Measurements from ENCODE around the gene SYF2.
"Not testable (repeated sequence)": the region's sequence is repeated elsewhere in the genome, so short reads cannot be mapped to it uniquely, and the experiment has no call there.

SYF2 gene

DNA sequence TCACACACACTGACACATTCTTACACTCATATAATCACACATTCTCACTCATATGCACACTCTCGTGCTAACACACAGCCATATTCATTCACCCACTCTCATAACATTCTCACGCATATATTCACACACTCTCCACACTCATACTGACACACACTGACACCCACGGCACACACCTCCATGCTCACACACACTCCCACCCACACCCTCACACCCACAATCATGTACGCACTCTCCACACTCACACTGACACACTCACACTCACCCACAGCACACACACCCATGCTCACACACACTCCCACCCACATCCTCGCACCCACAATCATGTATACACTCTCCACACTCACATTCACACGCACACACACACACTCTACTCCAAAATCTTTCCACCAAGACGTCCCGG, 38.2 kb downstream of the SYF2 start:
- 97% methylated on average over 7 of the region's 8 CpGs for WGBS (ENCODE audit: insufficient coverage)
- POLR2A ChIA-PET = no interaction called here
- no peak for DNase-seq
- H3K9me3 ChIP-seq (ENCODE audit: control extremely low read depth in 1 of 5, control insufficient read depth in 4 of 5, insufficient read depth in 2 of 5, low read depth in 1 of 5, low read length in 4 of 5) = no peaks in the 10 kb centered on the region
- no peaks in the 10 kb centered on the region for H3K27me3 ChIP-seq (replicated peaks in 2 of 5; ENCODE audit: control insufficient read depth in 4 of 5, insufficient read depth in 5 of 5, low read length in 4 of 5)
- H3K4me3 ChIP-seq (ENCODE audit: control insufficient read depth in 1 of 7, extremely low read depth in 1 of 7, insufficient read depth in 4 of 7, low read depth in 2 of 7, low read length in 6 of 7) = no peak overlapping the region
- H3K27ac ChIP-seq (ENCODE audit: insufficient read depth in 1 of 2, low read depth in 1 of 2, low read length in 2 of 2, poor library complexity in 1 of 2, severe bottlenecking in 2 of 2) = no peak overlapping the region
- H3K36me3 ChIP-seq (ENCODE audit: control insufficient read depth in 4 of 4, insufficient read depth in 4 of 4, low read length in 3 of 4) = no peaks in the 10 kb centered on the region
- CTCF ChIA-PET = interaction anchor here (1.1 to 1.7 kb wide), 3 partner anchors 10 to 296 kb away, joined by 3 to 8 read pairs (median 3); no protein-coding TSS in a partner anchor
- H3K4me1 ChIP-seq (ENCODE audit: control extremely low read depth in 1 of 4, control insufficient read depth in 4 of 4, insufficient read depth in 4 of 4, low read length in 3 of 4) = peaks cover 0 to 24% (median 20%) of the 10 kb centered on the region in 4 experiments

DNA sequence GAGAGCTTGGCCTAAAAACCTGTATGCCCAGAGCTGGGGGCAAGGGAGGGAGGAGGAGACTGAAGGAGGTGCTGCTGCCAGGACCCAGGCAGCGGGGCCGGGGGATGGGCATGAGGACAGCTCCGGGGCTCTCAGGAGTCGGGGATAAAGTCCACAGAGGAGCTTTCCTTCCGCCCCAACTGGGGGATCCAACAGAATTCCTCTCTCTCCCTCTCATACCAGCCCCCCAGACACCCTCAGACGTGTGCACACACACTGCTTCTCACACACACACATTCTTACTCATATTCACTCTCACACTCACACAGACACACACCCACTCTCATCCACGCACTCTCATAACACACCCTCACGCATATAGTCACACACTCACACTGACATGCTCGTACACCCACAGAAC, 39.1 kb downstream of the SYF2 start:
- ChIA-PET POLR2A (no interaction called here), CTCF (interaction anchor here (1.1 kb wide), 1 partner anchor 295 kb away, joined by 3 read pairs; no protein-coding TSS in a partner anchor)
- Histone ChIP-seq H3K4me1 (ENCODE audit: control extremely low read depth in 1 of 4, control insufficient read depth in 4 of 4, insufficient read depth in 4 of 4, low read length in 3 of 4) (peaks cover 0 to 16% (median 12%) of the 10 kb centered on the region in 4 experiments), H3K27me3 (replicated peaks in 2 of 5; ENCODE audit: control insufficient read depth in 4 of 5, insufficient read depth in 5 of 5, low read length in 4 of 5) (no peaks in the 10 kb centered on the region), H3K36me3 (ENCODE audit: control insufficient read depth in 4 of 4, insufficient read depth in 4 of 4, low read length in 3 of 4) (no peaks in the 10 kb centered on the region), H3K27ac (ENCODE audit: insufficient read depth in 1 of 2, low read depth in 1 of 2, low read length in 2 of 2, poor library complexity in 1 of 2, severe bottlenecking in 2 of 2) (no peak overlapping the region), H3K9me3 (ENCODE audit: control extremely low read depth in 1 of 5, control insufficient read depth in 4 of 5, insufficient read depth in 2 of 5, low read depth in 1 of 5, low read length in 4 of 5) (no peaks in the 10 kb centered on the region), H3K4me3 (ENCODE audit: control insufficient read depth in 1 of 7, extremely low read depth in 1 of 7, insufficient read depth in 4 of 7, low read depth in 2 of 7, low read length in 6 of 7) (no peak overlapping the region)
- 92% methylated on average over 7 of the region's 9 CpGs for WGBS (ENCODE audit: insufficient coverage)
- no peak for DNase-seq

DNA sequence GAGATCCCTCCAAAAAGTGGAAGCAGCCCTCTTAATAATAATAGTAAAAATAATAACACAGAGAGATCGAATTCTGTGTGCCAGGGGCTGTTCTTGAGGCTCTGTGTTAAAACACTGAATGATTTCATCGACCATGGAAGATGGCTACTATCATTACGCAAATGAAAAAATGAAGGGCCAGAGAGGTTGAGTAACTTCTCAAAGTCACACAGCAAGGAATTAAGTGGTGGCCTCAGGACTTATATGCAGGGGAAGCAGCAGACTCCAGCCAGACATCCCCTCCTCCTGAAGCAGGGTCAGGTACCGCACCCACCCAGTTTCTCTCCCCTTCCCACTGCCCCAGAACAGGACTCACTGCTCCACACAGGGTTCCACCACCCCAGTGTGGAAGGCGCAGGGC, 40.1 kb downstream of the SYF2 start:
- H3K36me3 ChIP-seq (ENCODE audit: control insufficient read depth in 4 of 4, insufficient read depth in 4 of 4, low read length in 3 of 4) = no peaks in the 10 kb centered on the region
- no peak for DNase-seq
- peaks cover 0 to 7% (median 2%) of the 10 kb centered on the region in 4 experiments for H3K4me1 ChIP-seq (ENCODE audit: control extremely low read depth in 1 of 4, control insufficient read depth in 4 of 4, insufficient read depth in 4 of 4, low read length in 3 of 4)
- no peak overlapping the region for H3K4me3 ChIP-seq (ENCODE audit: control insufficient read depth in 1 of 7, extremely low read depth in 1 of 7, insufficient read depth in 4 of 7, low read depth in 2 of 7, low read length in 6 of 7)
- POLR2A ChIA-PET = no interaction called here
- H3K27ac ChIP-seq (ENCODE audit: insufficient read depth in 1 of 2, low read depth in 1 of 2, low read length in 2 of 2, poor library complexity in 1 of 2, severe bottlenecking in 2 of 2) = no peak overlapping the region
- H3K9me3 ChIP-seq (ENCODE audit: control extremely low read depth in 1 of 5, control insufficient read depth in 4 of 5, insufficient read depth in 2 of 5, low read depth in 1 of 5, low read length in 4 of 5) = no peaks in the 10 kb centered on the region
- no peaks in the 10 kb centered on the region for H3K27me3 ChIP-seq (replicated peaks in 2 of 5; ENCODE audit: control insufficient read depth in 4 of 5, insufficient read depth in 5 of 5, low read length in 4 of 5)
- 100% methylated on average over 3 of the region's 5 CpGs for whole genome bisulfite sequencing (ENCODE audit: insufficient coverage)
- CTCF ChIA-PET = no interaction called here

DNA sequence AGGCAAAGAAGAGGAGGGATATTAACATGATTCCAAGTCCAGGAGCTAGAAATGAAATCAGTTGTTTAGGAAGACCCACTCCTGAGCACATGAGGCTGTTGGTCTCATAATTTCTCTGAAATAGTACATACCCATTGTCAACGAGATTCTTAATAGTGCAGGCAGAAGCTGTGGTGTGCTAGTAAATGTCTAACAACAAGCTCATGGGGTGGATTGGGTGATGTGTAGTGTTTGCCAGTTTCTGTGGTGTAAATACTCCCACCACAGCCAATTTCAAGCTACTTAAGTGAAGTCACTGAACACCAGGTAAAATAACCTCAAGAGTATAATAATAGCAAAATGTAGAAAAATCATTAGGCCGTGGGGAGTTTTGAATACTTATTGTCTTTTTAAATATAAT, 42.0 kb downstream of the SYF2 start:
- H3K36me3 ChIP-seq (ENCODE audit: control insufficient read depth in 4 of 4, insufficient read depth in 4 of 4, low read length in 3 of 4) = no peaks in the 10 kb centered on the region
- POLR2A ChIA-PET = no interaction called here

DNA sequence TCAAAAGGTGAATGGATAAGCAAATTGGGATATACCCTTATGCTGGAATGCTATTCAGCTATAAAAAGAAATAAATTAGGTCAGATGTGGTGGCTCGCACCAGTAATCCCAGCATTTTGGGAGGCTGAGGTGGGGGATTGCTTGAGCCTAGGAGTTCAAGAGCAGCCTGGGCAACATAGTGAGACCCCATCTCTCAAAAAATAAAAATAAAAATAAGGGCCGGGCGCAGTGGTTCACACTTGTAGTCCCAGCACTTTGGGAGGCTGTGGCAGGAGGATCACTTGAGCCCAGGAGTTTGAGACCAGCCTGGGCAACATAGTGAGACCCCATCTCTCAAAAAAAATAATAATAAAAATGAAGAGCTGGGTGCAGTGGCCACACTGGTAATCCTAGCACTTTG, 44.4 kb downstream of the SYF2 start:
- H3K4me1 ChIP-seq (ENCODE audit: control extremely low read depth in 1 of 4, control insufficient read depth in 4 of 4, insufficient read depth in 4 of 4, low read length in 3 of 4); POLR2A ChIA-PET; H3K27me3 ChIP-seq (replicated peaks in 2 of 5; ENCODE audit: control insufficient read depth in 4 of 5, insufficient read depth in 5 of 5, low read length in 4 of 5); H3K9me3 ChIP-seq (ENCODE audit: control extremely low read depth in 1 of 5, control insufficient read depth in 4 of 5, insufficient read depth in 2 of 5, low read depth in 1 of 5, low read length in 4 of 5); H3K4me3 ChIP-seq (ENCODE audit: control insufficient read depth in 1 of 7, extremely low read depth in 1 of 7, insufficient read depth in 4 of 7, low read depth in 2 of 7, low read length in 6 of 7); H3K27ac ChIP-seq (ENCODE audit: insufficient read depth in 1 of 2, low read depth in 1 of 2, low read length in 2 of 2, poor library complexity in 1 of 2, severe bottlenecking in 2 of 2); DNase-seq; H3K36me3 ChIP-seq (ENCODE audit: control insufficient read depth in 4 of 4, insufficient read depth in 4 of 4, low read length in 3 of 4): not testable (repeated sequence)
- WGBS (ENCODE audit: insufficient coverage) = 100% methylated on average over 2 of the region's 3 CpGs
- CTCF ChIA-PET = interaction anchor here (0.6 to 1.5 kb wide), 2 partner anchors 11 to 27 kb away, joined by 3 read pairs; no protein-coding TSS in a partner anchor

More for the DNA sequence above, 42.0 kb downstream of the SYF2 start:
- CTCF ChIA-PET = interaction anchor here (1.1 to 1.7 kb wide), 3 partner anchors 10 to 15 kb away, joined by 3 to 5 read pairs (median 4); no protein-coding TSS in a partner anchor
- Histone ChIP-seq H3K27me3 (replicated peaks in 2 of 5; ENCODE audit: control insufficient read depth in 4 of 5, insufficient read depth in 5 of 5, low read length in 4 of 5) (no peaks in the 10 kb centered on the region), H3K4me3 (ENCODE audit: control insufficient read depth in 1 of 7, extremely low read depth in 1 of 7, insufficient read depth in 4 of 7, low read depth in 2 of 7, low read length in 6 of 7) (no peak overlapping the region), H3K9me3 (ENCODE audit: control extremely low read depth in 1 of 5, control insufficient read depth in 4 of 5, insufficient read depth in 2 of 5, low read depth in 1 of 5, low read length in 4 of 5) (no peaks in the 10 kb centered on the region), H3K4me1 (ENCODE audit: control extremely low read depth in 1 of 4, control insufficient read depth in 4 of 4, insufficient read depth in 4 of 4, low read length in 3 of 4) (peaks cover 0 to 10% (median 3%) of the 10 kb centered on the region in 4 experiments), H3K27ac (ENCODE audit: insufficient read depth in 1 of 2, low read depth in 1 of 2, low read length in 2 of 2, poor library complexity in 1 of 2, severe bottlenecking in 2 of 2) (no peak overlapping the region)
- DNase-seq = no peak
- WGBS (ENCODE audit: insufficient coverage) = no CpG with 5 or more reads among the region's 2 CpGs

DNA sequence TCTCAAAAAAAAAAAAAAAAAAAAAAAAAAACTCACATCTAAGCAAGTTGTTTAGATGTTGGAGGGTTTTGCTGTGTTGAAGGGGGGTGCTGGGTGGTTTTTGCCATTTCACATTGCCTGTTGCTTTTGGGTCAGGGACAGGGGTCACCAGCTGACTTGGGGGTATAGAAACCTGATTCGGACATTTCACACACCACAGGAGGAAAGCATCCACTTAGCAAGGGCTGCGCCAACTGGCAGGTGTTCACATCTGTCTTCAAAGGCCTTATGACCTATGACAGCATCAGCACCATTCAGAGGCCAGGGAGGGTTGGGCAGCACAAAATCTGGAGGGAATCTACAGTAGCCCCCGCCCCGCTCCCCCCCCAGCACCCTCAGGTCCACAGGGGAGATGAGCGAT, 45.2 kb downstream of the SYF2 start:
- ChIA-PET CTCF (interaction anchor here (1.5 kb wide), 1 partner anchor 12 kb away, joined by 3 read pairs; no protein-coding TSS in a partner anchor), POLR2A (no interaction called here)

DNA sequence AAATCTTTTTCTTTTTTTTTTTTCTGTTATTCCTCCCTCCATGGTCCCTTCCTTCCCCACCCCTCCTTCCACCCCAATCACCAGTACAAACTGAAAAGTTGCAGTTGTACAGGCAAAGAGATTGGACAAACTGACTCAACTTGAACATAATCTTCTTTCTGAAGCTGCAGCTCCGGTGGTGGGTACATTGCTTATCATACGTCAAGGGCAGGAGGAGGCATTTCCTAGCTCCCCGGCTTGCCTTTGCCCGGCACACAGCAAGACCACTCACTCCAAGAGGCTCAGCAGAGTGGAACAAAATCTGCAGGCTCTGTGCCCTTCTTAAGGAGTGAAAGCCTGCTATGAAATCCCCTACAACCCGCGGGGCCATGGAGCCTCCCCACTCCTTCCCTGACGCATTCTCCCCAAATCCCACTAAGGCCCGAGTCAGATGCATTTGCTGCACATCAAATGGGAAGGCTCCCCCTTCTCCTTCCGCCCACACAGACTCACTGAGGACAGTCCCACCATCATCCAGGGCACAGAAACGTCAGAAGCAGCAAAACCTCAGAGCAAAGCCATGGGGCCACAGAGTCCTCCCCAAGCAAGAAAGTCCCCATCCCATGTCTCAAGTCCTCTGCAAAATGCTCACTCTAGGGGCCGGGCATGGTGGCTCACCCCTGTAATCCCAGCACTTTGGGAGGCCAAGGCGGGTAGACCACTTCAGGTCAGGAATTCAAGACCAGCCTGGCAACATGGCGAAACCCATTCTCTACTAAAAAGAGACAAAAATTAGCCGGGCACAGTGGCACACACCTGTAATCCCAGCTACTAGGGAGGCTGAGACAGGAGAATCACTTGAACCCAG, 45.9 kb downstream of the SYF2 start:
- Histone ChIP-seq H3K27me3 (replicated peaks in 2 of 5; ENCODE audit: control insufficient read depth in 4 of 5, insufficient read depth in 5 of 5, low read length in 4 of 5) (no peaks in the 10 kb centered on the region), H3K9me3 (ENCODE audit: control extremely low read depth in 1 of 5, control insufficient read depth in 4 of 5, insufficient read depth in 2 of 5, low read depth in 1 of 5, low read length in 4 of 5) (no peaks in the 10 kb centered on the region), H3K4me1 (ENCODE audit: control extremely low read depth in 1 of 4, control insufficient read depth in 4 of 4, insufficient read depth in 4 of 4, low read length in 3 of 4) (peaks cover 0 to 9% (median 3%) of the 10 kb centered on the region in 4 experiments), H3K27ac (ENCODE audit: insufficient read depth in 1 of 2, low read depth in 1 of 2, low read length in 2 of 2, poor library complexity in 1 of 2, severe bottlenecking in 2 of 2) (no peak overlapping the region), H3K4me3 (ENCODE audit: control insufficient read depth in 1 of 7, extremely low read depth in 1 of 7, insufficient read depth in 4 of 7, low read depth in 2 of 7, low read length in 6 of 7) (peak overlapping the region in 1 of 7 experiments; percentile 42), H3K36me3 (ENCODE audit: control insufficient read depth in 4 of 4, insufficient read depth in 4 of 4, low read length in 3 of 4) (no peaks in the 10 kb centered on the region)
- WGBS (ENCODE audit: insufficient coverage) = 78% methylated on average over 12 of the region's 14 CpGs
- ChIA-PET CTCF (interaction anchor here (1.4 kb wide), 1 partner anchor 17 kb away, joined by 3 read pairs; no protein-coding TSS in a partner anchor), POLR2A (interaction anchor here (0.7 kb wide), 1 partner anchor 22 kb away, joined by 5 read pairs; no protein-coding TSS in a partner anchor)
- DNase-seq = peak in 2 of 3 donors; percentile 13 to 41

More for the DNA sequence above, 45.2 kb downstream of the SYF2 start:
- Histone ChIP-seq H3K4me3 (ENCODE audit: control insufficient read depth in 1 of 7, extremely low read depth in 1 of 7, insufficient read depth in 4 of 7, low read depth in 2 of 7, low read length in 6 of 7) (no peak overlapping the region), H3K27me3 (replicated peaks in 2 of 5; ENCODE audit: control insufficient read depth in 4 of 5, insufficient read depth in 5 of 5, low read length in 4 of 5) (no peaks in the 10 kb centered on the region), H3K4me1 (ENCODE audit: control extremely low read depth in 1 of 4, control insufficient read depth in 4 of 4, insufficient read depth in 4 of 4, low read length in 3 of 4) (peaks cover 0 to 9% (median 3%) of the 10 kb centered on the region in 4 experiments), H3K27ac (ENCODE audit: insufficient read depth in 1 of 2, low read depth in 1 of 2, low read length in 2 of 2, poor library complexity in 1 of 2, severe bottlenecking in 2 of 2) (no peak overlapping the region), H3K36me3 (ENCODE audit: control insufficient read depth in 4 of 4, insufficient read depth in 4 of 4, low read length in 3 of 4) (no peaks in the 10 kb centered on the region), H3K9me3 (ENCODE audit: control extremely low read depth in 1 of 5, control insufficient read depth in 4 of 5, insufficient read depth in 2 of 5, low read depth in 1 of 5, low read length in 4 of 5) (no peaks in the 10 kb centered on the region)
- 95% methylated on average over 3 of the region's 5 CpGs for WGBS (ENCODE audit: insufficient coverage)
- DNase-seq = no peak
